K562 (cell line): ENCODE data around the gene PSMB4. TPM values are rescaled to one million over a fixed set of nuclear protein-coding genes. Genes with fewer than 3 reads are reported as not detected.
"Not testable (repeated sequence)": the region's sequence is repeated elsewhere in the genome, so short reads cannot be mapped to it uniquely, and the experiment has no call there.

Source experiments
- ATAC-seq: fragments of 200-7000 bp; cut with Tn5 transposase; 3 replicates; pipeline ENCODE4 v1.9.1; 2020; ENCODE audit warnings: moderate library complexity
- BruUV-seq: library from RNA; stranded (reverse); fragments of 400-500 nt; replicated peaks from 2 replicates; lab custom pipeline; 2021; lab: Mats Ljungman, UMichigan
- CTCF ChIA-PET: fragments of 300-600 bp; formaldehyde crosslinking; extraction: SDS; loops from one replicate; lab custom pipeline; 2021; ENCODE audit warnings: low intra/inter-chr PET ratio; lab: Yijun Ruan, JAX
- POLR2A ChIA-PET: fragments of 300-600, 350-650 bp; sonication (Branson Sonifier 250); formaldehyde crosslinking; extraction: SDS; loops from one replicate; lab custom pipeline; 2021; ENCODE audit warnings: antibody characterized with exemption, inconsistent platforms; lab: Yijun Ruan, JAX
- DNase-seq, 4 experiments: peaks; one replicate each; pipeline versions ENCODE4 v3.0.0 to v3.0.0-alpha.2; 2011 to 2018; ENCODE audit warnings: low spot score in 3 of 4, mixed read lengths in 3 of 4; ENCODE audit errors: extremely low read depth in 1 of 4
- FAIRE-seq: peaks from 2 replicates; lab custom pipeline; 2011; peaks lifted over from hg19 to GRCh38; lab: Jason Lieb, UNC
- H2AFZ ChIP-seq: 2 replicates; pipeline ENCODE4 v1.6.0; 2011; ENCODE audit warnings: low read depth, low read length, control low read depth, inconsistent platforms
- H3K27ac ChIP-seq: fragments of 200-600 bp; 3 replicates; pipeline ENCODE4 v1.8.0; 2011; ENCODE audit warnings: low read depth, mild to moderate bottlenecking, control low read depth, inconsistent platforms, low read length, moderate library complexity, mixed read lengths; ENCODE audit errors: extremely low read depth
- H3K27me3 ChIP-seq, 2 experiments: fragments of 300-600 bp in 1 of 2; 2 replicates in 1 of 2; 3 replicates in 1 of 2; pipeline versions ENCODE4 v1.6.0 to v1.8.0; 2011; ENCODE audit warnings: inconsistent platforms in 2 of 2, low read length in 2 of 2, mild to moderate bottlenecking in 1 of 2, mixed read lengths in 1 of 2, moderate library complexity in 1 of 2; ENCODE audit not compliant: control insufficient read depth in 2 of 2, insufficient read depth in 2 of 2
- H3K36me3 ChIP-seq: fragments of 300-600 bp; 3 replicates; pipeline ENCODE4 v1.8.0; 2011; ENCODE audit warnings: mild to moderate bottlenecking, low read length, inconsistent platforms; ENCODE audit not compliant: control insufficient read depth, insufficient read depth
- H3K4me1 ChIP-seq, 2 experiments: fragments of 200-600 bp in 1 of 2; replicated peaks in 1 of 2; 2 replicates in 1 of 2; 3 replicates in 1 of 2; pipeline versions ENCODE4 v1.5.1 to v1.8.0; 2011; ENCODE audit warnings: inconsistent platforms in 2 of 2, low read length in 2 of 2, mild to moderate bottlenecking in 1 of 2, mixed read lengths in 1 of 2, moderate library complexity in 1 of 2; ENCODE audit not compliant: control insufficient read depth in 2 of 2, insufficient read depth in 2 of 2
- H3K4me2 ChIP-seq: 2 replicates; pipeline ENCODE4 v1.6.1; 2011; ENCODE audit warnings: low read length, control low read depth, inconsistent platforms, mixed read lengths; ENCODE audit not compliant: insufficient read depth
- H3K4me3 ChIP-seq: fragments of 200-600 bp; sonication (generic), shearing (Covaris generic); 2 replicates; pipeline ENCODE4 v1.5.1; 2016; ENCODE audit warnings: control low read depth, inconsistent platforms
- H3K79me2 ChIP-seq: fragments of 200-600 bp; 3 replicates; pipeline ENCODE4 v1.8.0; 2011; ENCODE audit warnings: low read length, inconsistent platforms; ENCODE audit not compliant: control insufficient read depth, insufficient read depth
- H3K9ac ChIP-seq, 2 experiments: 2 replicates each; pipeline versions ENCODE4 v1.6.0 to v1.6.1; 2011; ENCODE audit warnings: low read depth in 2 of 2, low read length in 2 of 2, control low read depth in 1 of 2, inconsistent platforms in 1 of 2, mild to moderate bottlenecking in 1 of 2, mixed read lengths in 1 of 2; ENCODE audit not compliant: insufficient read depth in 1 of 2
- H3K9me1 ChIP-seq: one replicate; pipeline ENCODE4 v1.6.0; 2011; ENCODE audit warnings: inconsistent platforms, mild to moderate bottlenecking, low read length, moderate library complexity; ENCODE audit not compliant: control insufficient read depth, insufficient read depth
- H3K9me3 ChIP-seq: replicated peaks from 2 replicates; pipeline ENCODE4 v1.5.1; 2011; ENCODE audit warnings: low read depth, low read length, inconsistent platforms; ENCODE audit not compliant: control insufficient read depth, insufficient read depth
- H4K20me1 ChIP-seq: replicated peaks from 2 replicates; pipeline ENCODE4 v1.6.1; 2011; ENCODE audit warnings: low read length, inconsistent platforms, mixed read lengths; ENCODE audit not compliant: control insufficient read depth, insufficient read depth
- CEBPB ChIP-seq: fragments of 450-650 bp; IDR thresholded peaks from 2 replicates; pipeline ENCODE4 v1.6.1; 2016; ENCODE audit warnings: missing genetic modification characterization, missing compliant biosample characterization
- CEBPG ChIP-seq, 3 experiments: fragments of 200-800 bp in 1 of 3; sonication (Bioruptor generic) in 1 of 3; sonication (generic) in 1 of 3; formaldehyde crosslinking in 1 of 3; IDR thresholded peaks in 2 of 3; conservative IDR thresholded peaks in 1 of 3; 2 replicates each; pipeline versions ENCODE4 v1.6.1 to v1.8.0; 2016 to 2022; ENCODE audit warnings: missing compliant biosample characterization in 2 of 3, missing genetic modification characterization in 2 of 3, mild to moderate bottlenecking in 1 of 3, missing genetic modification reagents in 1 of 3
- IRF9 ChIP-seq: fragments of 450-650 bp; IDR thresholded peaks from 2 replicates; pipeline ENCODE4 v1.6.1; 2016; ENCODE audit warnings: missing biosample characterization, missing genetic modification characterization
- WGBS: fragments of 100-300 bp; shearing (Covaris generic); methylation state at CpG from one replicate; pipeline ENCODE4 v1.1.6; 2016; ENCODE audit warnings: low coverage, mixed read lengths; ENCODE audit not compliant: insufficient coverage; ENCODE audit errors: missing lambda C conversion rate; 5-methylcytosine and 5-hydroxymethylcytosine counted together
- in situ Hi-C: fragments of 300-500 bp; cut with MboI; formaldehyde crosslinking; loops from 4 replicates; pipeline ENCODE4 v1.15.0; 2018; ENCODE audit warnings: inconsistent platforms, mixed read lengths
- intact Hi-C: fragments of 100-400 bp; cut with micrococcal nuclease; formaldehyde crosslinking; loops from 2 replicates; pipeline ENCODE4 v1.14.2; 2022
- polyA plus RNA-seq, 8 experiments: library from polyadenylated mRNA; depleted of rRNA in 4 of 8; stranded (reverse) in 5 of 8; unstranded in 3 of 8; fragments of >200 nt; fragmentation: Nextera tagmentation in 2 of 8; fragmentation: Illumina TruSeq in 1 of 8; extraction: Ambion mirVana in 2 of 8; extraction: Trizol in 1 of 8; gene quantifications; 2 replicates each; pipeline versions ENCODE4 v1.2.1 to v1.2.3, GENCODE V29; 2011 to 2014; ENCODE audit warnings: inconsistent platforms in 1 of 8, missing spikeins in 1 of 8
- total RNA-seq, 7 experiments: library from RNA; depleted of rRNA in 6 of 7; stranded (reverse); fragments of >200 nt in 6 of 7; fragmentation: Illumina TruSeq in 2 of 7; extraction: Trizol in 2 of 7; gene quantifications; 2 replicates each; pipeline versions ENCODE4 v1.2.1 to v1.2.3, GENCODE V29; 2011 to 2021; ENCODE audit warnings: low replicate concordance in 1 of 7
- TF ChIP-seq, protein P1 (sequence below), 2 experiments: fragments of 450-650 bp in 1 of 2; sonication (generic) in 1 of 2; formaldehyde crosslinking in 1 of 2; IDR thresholded peaks in 1 of 2; conservative IDR thresholded peaks in 1 of 2; 2 replicates each; pipeline versions ENCODE4 v1.6.1 to v1.8.1; 2016 to 2023; ENCODE audit warnings: mild to moderate bottlenecking in 2 of 2, moderate library complexity in 2 of 2, inconsistent platforms in 1 of 2, missing genetic modification reagents in 1 of 2

The PSMB4 gene
- total and polyA plus RNA-seq, 9 of the 15 experiments (the other 6 are each of a cell fraction or from before 2014, with no cell fraction given), result 397 to 674 (median 475) TPM

GRCh38 chr1:151396265-151396664 is 3.1 kb upstream of the PSMB4 start:
- 63% methylated on average over 5 of the region's 5 CpGs for WGBS
- H2AFZ ChIP-seq, POLR2A ChIA-PET, H3K9me1 ChIP-seq, BruUV-seq, ATAC-seq, H3K27ac ChIP-seq, H3K4me1 ChIP-seq, H4K20me1 ChIP-seq, H3K27me3 ChIP-seq, H3K4me2 ChIP-seq, H3K9ac ChIP-seq, CTCF ChIA-PET, DNase-seq, H3K9me3 ChIP-seq, H3K4me3 ChIP-seq, intact Hi-C loops, FAIRE-seq, in situ Hi-C loops: not testable (repeated sequence)
- Histone ChIP-seq H3K36me3 (peaks cover 15% of the 10 kb centered on the region; the same call in 2 of the 3 replicates), H3K79me2 (peaks cover 20% of the 10 kb centered on the region)
- TF ChIP-seq CEBPG (CRISPR knock-in tag; IDR thresholded peaks at IDR 0.05), result peak; percentile 37; the same call in 1 of the 2 replicates
- peak; percentile 54 to 79 for TF ChIP-seq CEBPG (tag; conservative IDR thresholded peaks at IDR 0.05 in 1 of 2, IDR thresholded peaks at IDR 0.05 in 1 of 2)
- TF ChIP-seq, protein P1, sequence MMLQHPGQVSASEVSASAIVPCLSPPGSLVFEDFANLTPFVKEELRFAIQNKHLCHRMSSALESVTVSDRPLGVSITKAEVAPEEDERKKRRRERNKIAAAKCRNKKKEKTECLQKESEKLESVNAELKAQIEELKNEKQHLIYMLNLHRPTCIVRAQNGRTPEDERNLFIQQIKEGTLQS (IDR thresholded peaks at IDR 0.05), result peak; percentile 91
- TF ChIP-seq, protein P1 (CRISPR knock-in tag; conservative IDR thresholded peaks at IDR 0.05), result not testable (repeated sequence)
- peak; percentile 81 for TF ChIP-seq CEBPB (tag)
- 0 out of 2 replicates have a peak, but pooled peaks have one; percentile 25 for TF ChIP-seq IRF9
